Mucosa of stomach (tissue), 1 donor: ENCODE results near the gene SOX4.
"Not testable (repeated sequence)": the region's sequence is repeated elsewhere in the genome, so short reads cannot be mapped to it uniquely, and the experiment has no call there.

ENCODE experiments used
- H3K27me3 ChIP-seq: one replicate; pipeline ENCODE4 v1.7.0; 2013; ENCODE audit warnings: mild to moderate bottlenecking, low read length; ENCODE audit not compliant: control insufficient read depth, insufficient read depth
- H3K36me3 ChIP-seq: one replicate; pipeline ENCODE4 v1.7.0; 2013; ENCODE audit warnings: low read length; ENCODE audit not compliant: control insufficient read depth, insufficient read depth
- H3K4me1 ChIP-seq: one replicate; pipeline ENCODE4 v1.7.0; 2013; ENCODE audit warnings: mild to moderate bottlenecking, low read length; ENCODE audit not compliant: control insufficient read depth, insufficient read depth
- H3K4me3 ChIP-seq: one replicate; pipeline ENCODE4 v1.7.0; 2013; ENCODE audit warnings: low read length
- H3K9ac ChIP-seq: one replicate; pipeline ENCODE4 v1.7.0; 2013; ENCODE audit warnings: mild to moderate bottlenecking, low read length, moderate library complexity
- H3K9me3 ChIP-seq: one replicate; pipeline ENCODE4 v1.7.0; 2013; ENCODE audit warnings: mild to moderate bottlenecking, low read length, moderate library complexity; ENCODE audit not compliant: control insufficient read depth
- donor health status: Pancreatic carcinoma.

Gene SOX4

DNA sequence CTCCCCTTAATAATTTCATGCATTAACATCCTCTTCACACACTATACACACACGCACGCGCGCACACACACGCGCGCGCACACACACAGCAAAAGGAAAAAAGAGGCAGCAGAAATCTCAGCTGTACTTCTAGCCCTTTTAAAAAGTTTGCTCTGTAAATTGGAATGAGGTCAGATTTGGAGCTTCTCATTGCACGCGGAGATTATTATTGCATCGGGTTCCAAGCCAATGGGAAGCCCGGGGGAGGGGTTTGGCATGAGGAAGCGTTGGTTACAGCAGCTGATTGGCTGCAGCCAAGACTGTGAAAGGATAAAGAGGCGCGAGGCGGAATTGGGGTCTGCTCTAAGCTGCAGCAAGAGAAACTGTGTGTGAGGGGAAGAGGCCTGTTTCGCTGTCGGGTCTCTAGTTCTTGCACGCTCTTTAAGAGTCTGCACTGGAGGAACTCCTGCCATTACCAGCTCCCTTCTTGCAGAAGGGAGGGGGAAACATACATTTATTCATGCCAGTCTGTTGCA lies at the start of gene SOX4:
SOX4 (plus strand) TSS at position 340 of the 515 bp plus-strand sequence. CDS start 784 bp downstream, outside the sequence.
- Histone ChIP-seq H3K9ac (peak within 1 kb of the TSS; percentile 91), H3K27me3 (no peaks in the 10 kb centered on the region), H3K36me3 (no peaks in the 10 kb centered on the region), H3K4me1 (peaks cover 13% of the 10 kb centered on the region), H3K9me3 (no peaks in the 10 kb centered on the region), H3K4me3 (peak within 1 kb of the TSS; percentile 77)

DNA sequence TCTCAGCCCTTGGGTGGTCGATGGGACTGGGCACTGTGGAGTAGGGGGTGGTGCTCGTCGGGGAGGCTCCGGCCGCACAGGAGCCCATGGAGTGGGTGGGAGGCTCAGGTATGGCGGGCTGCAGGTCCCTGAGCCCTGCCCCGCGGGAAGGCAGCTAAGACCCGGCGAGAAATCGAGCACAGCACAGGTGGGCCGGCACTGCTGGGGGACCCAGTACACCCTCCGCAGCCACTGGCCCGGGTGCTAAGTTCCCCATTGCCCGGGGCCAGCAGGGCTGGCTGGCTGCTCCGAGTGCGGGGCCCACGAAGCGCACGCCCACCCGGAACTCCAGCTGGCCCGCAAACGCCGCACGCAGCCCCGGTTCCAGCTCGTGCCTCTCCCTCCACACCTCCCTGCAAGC lies 41.3 kb upstream of the SOX4 start:
- H3K9me3 ChIP-seq, H3K4me1 ChIP-seq, H3K9ac ChIP-seq, H3K4me3 ChIP-seq, H3K27me3 ChIP-seq, H3K36me3 ChIP-seq: not testable (repeated sequence)

DNA sequence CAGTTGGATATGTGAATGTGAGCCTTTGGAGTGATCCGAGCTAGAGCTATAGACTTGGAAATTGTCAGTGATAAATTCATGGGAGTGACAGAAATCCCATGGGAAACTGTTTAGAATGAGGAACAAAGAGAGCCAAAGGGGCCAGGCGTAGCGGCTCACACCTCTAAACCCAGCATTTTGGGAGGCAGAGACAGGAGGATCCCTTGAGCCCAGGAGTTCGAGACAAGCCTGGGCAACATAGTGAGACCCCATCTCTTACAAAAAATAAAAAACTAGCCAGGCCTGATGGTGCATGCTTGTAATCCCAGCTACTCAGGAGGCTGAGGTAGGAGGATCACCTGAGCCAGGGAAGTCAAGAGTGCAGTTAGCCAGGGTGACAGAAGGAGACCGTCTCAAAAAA lies 39.3 kb upstream of the SOX4 start:
- Histone ChIP-seq H3K27me3 (no peaks in the 10 kb centered on the region), H3K9ac (no peak overlapping the region), H3K4me3 (no peak overlapping the region), H3K4me1 (no peaks in the 10 kb centered on the region), H3K36me3 (no peaks in the 10 kb centered on the region), H3K9me3 (no peaks in the 10 kb centered on the region)

DNA sequence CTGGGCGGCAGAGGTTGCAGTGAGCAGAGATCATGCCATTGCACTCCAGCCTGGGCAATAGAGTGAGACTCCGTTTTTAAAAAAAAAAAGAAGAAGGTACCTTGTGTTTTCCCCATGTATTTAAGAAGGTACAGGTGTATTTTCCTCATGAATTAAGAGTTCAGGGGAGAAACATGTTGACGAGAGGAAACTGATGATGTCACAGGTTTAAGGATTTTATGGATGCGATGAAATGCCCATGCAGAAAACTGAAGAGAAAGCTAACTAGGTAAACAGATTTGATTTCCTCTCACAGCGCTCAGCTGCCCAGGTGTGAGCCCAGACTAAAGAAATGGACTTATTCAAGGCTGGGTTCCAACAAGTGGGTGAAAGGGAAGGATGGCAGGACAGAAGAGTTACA lies 38.4 kb upstream of the SOX4 start:
- H3K36me3 ChIP-seq: no peaks in the 10 kb centered on the region
- no peaks in the 10 kb centered on the region for H3K27me3 ChIP-seq
- H3K9me3 ChIP-seq: no peaks in the 10 kb centered on the region
- no peak overlapping the region for H3K4me3 ChIP-seq
- no peaks in the 10 kb centered on the region for H3K4me1 ChIP-seq
- no peak overlapping the region for H3K9ac ChIP-seq

DNA sequence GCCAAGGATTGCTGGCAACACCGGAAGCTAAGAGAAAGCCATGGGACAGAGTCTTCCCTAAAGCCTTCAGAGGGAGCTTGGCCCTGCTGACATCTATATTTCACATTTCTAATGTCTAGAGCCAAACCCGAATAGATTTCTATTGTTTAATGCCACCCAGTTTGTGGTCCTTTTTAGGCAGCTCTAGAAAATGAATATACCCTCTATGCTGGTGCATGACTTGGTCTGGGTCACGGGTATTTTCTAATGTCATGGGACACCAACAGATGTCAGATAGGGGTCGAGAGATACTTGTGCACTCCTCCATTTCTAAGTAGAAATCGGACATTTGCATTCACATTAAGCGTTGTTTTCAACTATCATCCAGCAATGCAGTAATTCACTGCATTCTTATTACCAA lies 37.0 kb upstream of the SOX4 start:
- Histone ChIP-seq H3K9me3 (no peaks in the 10 kb centered on the region), H3K27me3 (no peaks in the 10 kb centered on the region), H3K4me1 (no peaks in the 10 kb centered on the region), H3K4me3 (no peak overlapping the region), H3K36me3 (no peaks in the 10 kb centered on the region), H3K9ac (no peak overlapping the region)

DNA sequence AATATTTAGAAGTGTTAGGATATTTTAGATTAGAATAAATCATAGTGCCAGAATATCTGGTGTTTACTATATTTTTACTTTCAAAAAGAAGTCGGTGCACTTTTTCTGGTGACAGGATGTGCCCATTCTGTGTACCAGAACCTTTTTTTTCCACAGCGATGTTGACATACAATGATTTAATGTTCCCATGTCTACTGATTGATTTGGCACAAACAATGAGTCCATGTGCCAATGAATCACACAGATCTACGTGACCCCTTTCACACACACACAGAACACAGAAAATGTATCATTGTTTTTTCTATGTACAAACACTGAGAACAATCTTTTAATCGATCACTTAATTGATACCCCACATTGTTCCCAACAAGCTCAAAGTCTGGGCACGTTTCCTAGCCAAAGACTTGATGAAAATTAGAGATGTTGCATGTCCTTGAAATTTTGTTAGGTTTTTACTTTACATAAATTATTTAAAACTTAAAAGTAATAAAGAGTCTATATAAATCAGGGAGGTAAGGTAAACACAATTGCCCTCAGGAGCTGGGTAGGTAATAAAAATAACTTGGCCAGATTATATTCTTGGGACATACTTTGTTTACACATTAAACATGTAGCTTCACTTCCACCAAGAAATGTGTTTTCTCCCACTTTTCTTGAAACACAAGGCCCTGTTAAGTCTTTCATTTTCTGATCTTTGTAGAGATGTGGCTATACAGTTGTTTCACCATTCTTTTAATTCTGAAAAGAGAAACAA lies 36.4 kb upstream of the SOX4 start:
- no peaks in the 10 kb centered on the region for H3K36me3 ChIP-seq
- H3K9me3 ChIP-seq: no peaks in the 10 kb centered on the region
- no peaks in the 10 kb centered on the region for H3K4me1 ChIP-seq
- no peaks in the 10 kb centered on the region for H3K27me3 ChIP-seq
- no peak overlapping the region for H3K9ac ChIP-seq
- H3K4me3 ChIP-seq: no peak overlapping the region

DNA sequence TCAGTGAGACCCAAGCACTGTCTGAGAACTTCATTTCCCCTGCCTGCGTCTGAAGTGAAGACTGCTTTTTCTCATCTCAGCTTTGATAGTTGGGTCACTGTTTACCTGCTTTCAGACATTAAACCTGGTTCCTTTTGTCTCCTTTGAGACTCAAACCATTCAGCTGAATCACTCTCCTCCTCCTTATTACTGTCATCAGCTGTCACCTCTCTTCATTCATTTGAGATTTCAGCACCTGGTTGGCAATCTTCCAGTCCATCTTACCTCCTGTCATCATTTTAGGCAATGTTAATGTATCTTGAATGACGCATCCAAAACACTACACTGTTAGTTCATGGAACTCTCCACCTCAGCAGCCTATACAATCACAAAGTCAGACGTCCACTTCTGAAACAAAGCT lies 34.3 kb upstream of the SOX4 start:
- H3K36me3 ChIP-seq: no peaks in the 10 kb centered on the region
- no peaks in the 10 kb centered on the region for H3K9me3 ChIP-seq
- H3K27me3 ChIP-seq: no peaks in the 10 kb centered on the region
- no peak overlapping the region for H3K4me3 ChIP-seq
- no peak overlapping the region for H3K9ac ChIP-seq
- no peaks in the 10 kb centered on the region for H3K4me1 ChIP-seq

DNA sequence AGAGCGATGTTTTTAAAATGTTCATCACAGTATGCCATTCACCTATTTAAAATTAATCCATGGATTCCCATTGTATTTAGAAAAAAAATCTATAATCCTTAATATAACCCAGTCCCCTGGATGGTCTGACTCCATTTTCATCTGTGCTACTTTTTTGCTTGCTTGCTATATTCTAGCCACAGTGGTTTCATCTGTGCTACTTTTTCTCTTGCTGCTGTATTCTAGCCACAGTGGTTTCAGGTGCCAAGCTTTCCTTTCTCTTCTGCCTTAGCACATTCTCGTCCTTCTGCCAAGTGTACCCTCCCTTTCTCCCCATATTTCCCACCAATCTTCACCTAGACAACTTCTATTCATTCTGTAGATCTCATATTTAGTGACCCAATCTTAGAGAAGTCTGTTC lies 33.3 kb upstream of the SOX4 start:
- Histone ChIP-seq H3K9ac (no peak overlapping the region), H3K9me3 (no peaks in the 10 kb centered on the region), H3K36me3 (no peaks in the 10 kb centered on the region), H3K4me3 (no peak overlapping the region), H3K27me3 (no peaks in the 10 kb centered on the region), H3K4me1 (no peaks in the 10 kb centered on the region)

DNA sequence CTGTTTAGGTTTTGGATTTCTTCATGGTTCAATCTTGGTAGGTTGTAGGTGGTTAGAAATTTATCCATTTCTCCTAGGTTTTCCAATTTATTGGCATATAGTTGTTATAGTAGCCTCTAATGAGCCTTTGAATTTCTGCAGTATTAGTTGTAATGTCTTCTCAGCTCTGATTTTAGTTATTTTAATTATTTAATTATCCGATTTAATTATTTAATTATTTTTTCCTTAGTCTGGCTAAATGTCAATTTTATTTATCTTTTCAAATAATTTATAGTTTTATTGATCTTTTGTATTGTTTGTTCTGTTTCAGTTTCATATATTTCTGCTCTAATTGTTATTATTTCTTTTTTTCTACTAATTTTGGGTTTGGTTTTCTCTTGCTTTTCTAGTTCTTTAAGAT lies 28.1 kb upstream of the SOX4 start:
- Histone ChIP-seq H3K9me3 (no peaks in the 10 kb centered on the region), H3K36me3 (no peaks in the 10 kb centered on the region), H3K27me3 (no peaks in the 10 kb centered on the region), H3K4me3 (no peak overlapping the region), H3K9ac (no peak overlapping the region), H3K4me1 (no peaks in the 10 kb centered on the region)

DNA sequence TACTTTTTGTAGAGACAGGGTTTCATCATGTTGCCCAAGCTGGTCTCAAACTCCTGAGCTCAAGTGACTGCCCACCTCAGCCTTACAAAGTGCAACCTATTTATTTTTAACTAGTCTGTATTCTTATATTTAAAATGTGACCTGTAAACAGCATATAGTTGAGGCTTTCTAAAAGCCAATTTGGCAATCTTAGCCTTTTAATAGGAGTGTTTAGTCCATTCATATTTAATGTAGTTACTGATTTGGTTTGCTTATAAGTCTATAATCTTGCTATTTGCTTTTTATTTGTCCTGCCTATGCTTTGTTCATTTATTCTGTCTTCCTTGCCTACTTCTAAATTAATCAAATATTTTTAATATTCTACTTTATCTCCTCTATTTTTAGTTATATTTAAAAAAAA lies 15.0 kb upstream of the SOX4 start:
- no peak overlapping the region for H3K9ac ChIP-seq
- no peaks in the 10 kb centered on the region for H3K9me3 ChIP-seq
- no peaks in the 10 kb centered on the region for H3K27me3 ChIP-seq
- no peak overlapping the region for H3K4me3 ChIP-seq
- no peaks in the 10 kb centered on the region for H3K36me3 ChIP-seq
- no peaks in the 10 kb centered on the region for H3K4me1 ChIP-seq

DNA sequence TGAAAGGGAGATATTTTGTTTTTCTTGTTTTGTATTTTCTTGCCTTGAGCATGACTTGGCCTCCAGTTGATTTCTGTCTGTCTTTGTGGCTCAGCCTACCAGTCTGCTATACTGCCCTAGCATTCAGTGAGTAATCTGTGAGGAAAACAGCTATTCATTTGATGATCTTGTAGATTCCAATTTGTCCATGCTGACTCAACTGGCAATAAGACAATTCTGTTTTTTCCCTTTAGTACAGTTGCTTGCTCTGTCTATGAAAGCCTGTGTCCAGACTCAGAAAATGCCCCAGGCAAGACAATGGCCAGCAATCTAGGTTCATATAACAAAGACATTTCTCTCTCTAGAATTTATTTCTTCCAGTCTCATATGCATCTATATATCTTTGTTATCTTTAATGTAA lies 10.9 kb upstream of the SOX4 start:
- Histone ChIP-seq H3K9ac (no peak overlapping the region), H3K9me3 (no peaks in the 10 kb centered on the region), H3K36me3 (no peaks in the 10 kb centered on the region), H3K4me3 (no peak overlapping the region), H3K27me3 (no peaks in the 10 kb centered on the region), H3K4me1 (no peaks in the 10 kb centered on the region)

DNA sequence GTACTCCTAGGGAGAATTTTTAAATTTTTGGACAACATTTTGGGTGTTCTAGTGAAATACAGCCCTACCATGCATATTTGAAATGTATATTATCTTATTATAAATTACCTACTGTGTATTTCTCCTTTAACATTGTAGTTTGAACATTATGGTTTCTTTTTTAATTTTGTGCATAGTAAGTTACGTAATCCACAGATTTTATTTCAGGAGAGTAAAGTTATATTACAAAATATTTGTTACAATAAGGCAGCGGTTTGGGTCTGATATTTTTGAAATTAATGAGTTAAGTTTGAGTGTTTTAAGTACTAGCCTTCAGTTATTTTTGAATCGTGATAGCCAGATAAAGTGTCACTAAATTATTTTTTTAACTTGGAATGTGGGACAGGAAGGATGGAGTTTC lies 7.3 kb upstream of the SOX4 start:
- Histone ChIP-seq H3K9me3 (no peaks in the 10 kb centered on the region), H3K36me3 (no peaks in the 10 kb centered on the region), H3K27me3 (no peaks in the 10 kb centered on the region), H3K4me3 (no peak overlapping the region), H3K9ac (no peak overlapping the region), H3K4me1 (peaks cover 4% of the 10 kb centered on the region)

DNA sequence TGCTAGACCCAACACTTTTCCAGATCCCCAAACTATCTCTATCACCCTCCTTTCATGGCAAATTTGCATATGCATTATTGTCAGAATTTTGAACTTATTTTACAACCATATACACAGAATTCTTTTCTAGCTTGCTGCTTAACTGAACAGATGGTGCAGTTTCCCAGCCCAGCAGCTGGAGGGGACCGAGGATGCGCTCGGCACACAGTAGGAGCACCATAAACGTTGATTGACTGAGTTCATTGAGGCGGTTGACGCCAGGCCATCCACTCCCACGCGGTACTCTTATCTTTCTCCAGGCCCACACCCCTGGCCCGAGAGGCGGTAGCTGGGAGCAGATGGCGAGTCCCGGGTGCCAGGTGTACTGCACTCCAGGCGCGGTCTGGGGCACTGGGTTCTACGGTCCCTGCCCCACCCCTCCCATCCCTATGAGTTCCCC lies 6.8 kb upstream of the SOX4 start:
- peaks cover 4% of the 10 kb centered on the region for H3K4me1 ChIP-seq
- peak overlapping the region; percentile 80 for H3K4me3 ChIP-seq
- no peaks in the 10 kb centered on the region for H3K9me3 ChIP-seq
- no peaks in the 10 kb centered on the region for H3K27me3 ChIP-seq
- no peaks in the 10 kb centered on the region for H3K36me3 ChIP-seq
- peak overlapping the region; percentile 80 for H3K9ac ChIP-seq
